Testis (tissue), 2 donors: ENCODE results near the gene CFAP157.

ENCODE experiments used
- POLR2A ChIP-seq: fragments of 450-650 bp; IDR thresholded peaks from one replicate; pipeline ENCODE4 v1.6.1; 2017; ENCODE audit warnings: antibody characterized with exemption, mild to moderate bottlenecking, moderate library complexity
- TF ChIP-seq, protein P1 (sequence below), 3 experiments: fragments of 450-650 bp in 2 of 3; fragments of 200-600 bp in 1 of 3; sonication (generic) in 1 of 3; IDR thresholded peaks; one replicate each; pipeline ENCODE4 v1.5.1; 2016 to 2019; ENCODE audit warnings: antibody characterized with exemption in 3 of 3, mild to moderate bottlenecking in 2 of 3, moderate library complexity in 1 of 3

DNA sequence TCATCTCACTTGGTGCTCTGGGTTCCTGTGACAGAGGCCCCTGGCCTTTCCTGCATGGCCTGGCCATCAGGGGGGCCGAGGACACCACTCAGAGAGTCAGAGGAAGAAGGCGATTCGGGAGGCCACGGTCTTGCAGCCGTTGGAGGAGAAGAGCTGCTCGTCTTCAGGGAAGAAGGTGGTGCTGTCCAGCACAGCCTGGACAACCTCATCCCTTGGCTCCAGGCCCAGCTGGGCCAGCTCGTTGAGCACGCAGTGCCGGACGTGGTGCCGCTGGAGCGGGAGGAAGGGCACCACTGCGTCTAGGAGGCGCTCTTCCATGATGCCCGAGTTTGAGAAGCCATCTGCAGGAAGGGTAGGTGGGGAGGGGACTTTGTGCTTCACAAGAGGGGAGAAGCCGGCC, 25.1 kb downstream of the CFAP157 start:
- TF ChIP-seq, protein P1, sequence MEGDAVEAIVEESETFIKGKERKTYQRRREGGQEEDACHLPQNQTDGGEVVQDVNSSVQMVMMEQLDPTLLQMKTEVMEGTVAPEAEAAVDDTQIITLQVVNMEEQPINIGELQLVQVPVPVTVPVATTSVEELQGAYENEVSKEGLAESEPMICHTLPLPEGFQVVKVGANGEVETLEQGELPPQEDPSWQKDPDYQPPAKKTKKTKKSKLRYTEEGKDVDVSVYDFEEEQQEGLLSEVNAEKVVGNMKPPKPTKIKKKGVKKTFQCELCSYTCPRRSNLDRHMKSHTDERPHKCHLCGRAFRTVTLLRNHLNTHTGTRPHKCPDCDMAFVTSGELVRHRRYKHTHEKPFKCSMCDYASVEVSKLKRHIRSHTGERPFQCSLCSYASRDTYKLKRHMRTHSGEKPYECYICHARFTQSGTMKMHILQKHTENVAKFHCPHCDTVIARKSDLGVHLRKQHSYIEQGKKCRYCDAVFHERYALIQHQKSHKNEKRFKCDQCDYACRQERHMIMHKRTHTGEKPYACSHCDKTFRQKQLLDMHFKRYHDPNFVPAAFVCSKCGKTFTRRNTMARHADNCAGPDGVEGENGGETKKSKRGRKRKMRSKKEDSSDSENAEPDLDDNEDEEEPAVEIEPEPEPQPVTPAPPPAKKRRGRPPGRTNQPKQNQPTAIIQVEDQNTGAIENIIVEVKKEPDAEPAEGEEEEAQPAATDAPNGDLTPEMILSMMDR (IDR thresholded peaks at IDR 0.05), result no peak
- TF ChIP-seq POLR2A, result no peak
